GM12864 (cell line): ENCODE results near the gene RAD51C.
A peak's percentile ranks its signal among the peaks of the same experiment; 100 is the strongest.

ENCODE experiments used
- DNase-seq: peaks from one replicate; pipeline ENCODE4 v3.0.0-alpha.2; 2011; ENCODE audit warnings: low read depth
- H3K4me3 ChIP-seq: 2 replicates; pipeline ENCODE4 v1.5.1; 2011; ENCODE audit warnings: mild to moderate bottlenecking, low read depth, low read length, control low read depth
- CTCF ChIP-seq: IDR thresholded peaks from 2 replicates; pipeline ENCODE4 v1.5.1; 2011; ENCODE audit warnings: low read depth, mild to moderate bottlenecking, moderate library complexity, low read length, control low read depth, inconsistent platforms; ENCODE audit errors: missing control alignments

The RAD51C gene

DNA sequence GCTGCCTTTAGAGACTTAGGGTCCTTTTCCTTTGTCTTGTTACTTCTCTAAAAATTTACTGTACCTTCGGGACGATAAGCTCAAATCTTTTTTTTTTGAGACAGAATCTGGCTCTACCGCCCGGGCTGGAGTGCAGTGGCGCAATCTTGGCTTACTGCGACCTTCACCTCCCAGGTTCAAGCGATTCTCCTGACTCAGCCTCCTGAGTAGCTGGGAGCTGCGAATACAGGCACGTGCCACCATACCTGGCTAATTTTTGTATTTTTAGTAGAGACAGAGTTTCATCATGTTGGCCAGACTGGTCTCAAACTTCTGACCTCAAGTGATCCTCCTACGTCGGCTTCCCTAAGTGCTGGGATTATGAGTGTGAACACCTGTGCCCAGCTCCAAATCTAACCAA, 7.4 kb downstream of the RAD51C start:
- TF ChIP-seq CTCF: no peak
- H3K4me3 ChIP-seq: no peak overlapping the region
- no peak for DNase-seq

GRCh38 chr17:58702045-58702476, 9.7 kb downstream of the RAD51C start:
- TF ChIP-seq CTCF: no peak
- peak overlapping the region; percentile 16; the same call in 1 of the 2 replicates for H3K4me3 ChIP-seq
- DNase-seq: peak; percentile 51

- no peak for TF ChIP-seq CTCF
- DNase-seq: no peak
- H3K4me3 ChIP-seq: peak overlapping the region; percentile 16; the same call in 1 of the 2 replicates
Observed at GRCh38 chr17:58702708-58703107, 10.3 kb downstream of the RAD51C start.

GRCh38 chr17:58703137-58703915, 10.9 kb downstream of the RAD51C start:
- H3K4me3 ChIP-seq: no peak overlapping the region
- TF ChIP-seq CTCF: no peak
- DNase-seq: no peak

- H3K4me3 ChIP-seq: no peak overlapping the region
- DNase-seq: no peak
- TF ChIP-seq CTCF: no peak
Observed at GRCh38 chr17:58703916-58704286, 11.5 kb downstream of the RAD51C start.

GRCh38 chr17:58706351-58707140, 14.1 kb downstream of the RAD51C start:
- peak; percentile 29 for DNase-seq
- H3K4me3 ChIP-seq: no peak overlapping the region
- no peak for TF ChIP-seq CTCF
